MM.1S (cell line): ENCODE results near the gene SSBP2.

Source experiments
- DNase-seq: peaks from one replicate; pipeline ENCODE4 v3.0.0-alpha.2; 2015
- H2AFZ ChIP-seq: fragments of 300-600 bp; sonication (generic); 2 replicates; pipeline ENCODE4 v1.6.0; 2016; ENCODE audit warnings: antibody characterized with exemption, low read length
- H3F3A ChIP-seq: fragments of 300-600 bp; sonication (generic); 2 replicates; pipeline ENCODE4 v1.6.1; 2016; ENCODE audit warnings: mild to moderate bottlenecking, antibody characterized with exemption, low read length, moderate library complexity, mixed read lengths; ENCODE audit not compliant: insufficient read depth
- H3K27ac ChIP-seq: fragments of 300-600 bp; sonication (generic); 2 replicates; pipeline ENCODE4 v1.5.1; 2016; ENCODE audit warnings: mild to moderate bottlenecking, low read length
- H3K27me3 ChIP-seq: fragments of 300-600 bp; sonication (generic); replicated peaks from 2 replicates; pipeline ENCODE4 v1.6.0; 2016; ENCODE audit warnings: low read length; ENCODE audit not compliant: insufficient read depth
- H3K36me3 ChIP-seq: fragments of 300-600 bp; sonication (generic); replicated peaks from 2 replicates; pipeline ENCODE4 v1.6.1; 2016; ENCODE audit warnings: mild to moderate bottlenecking, low read length, mixed read lengths; ENCODE audit not compliant: insufficient read depth
- H3K4me1 ChIP-seq: fragments of 300-600 bp; sonication (generic); 2 replicates; pipeline ENCODE4 v1.6.1; 2016; ENCODE audit warnings: low read length, mixed read lengths
- H3K4me2 ChIP-seq: fragments of 300-600 bp; sonication (generic); 2 replicates; pipeline ENCODE4 v1.6.0; 2016; ENCODE audit warnings: low read depth, low read length
- H3K4me3 ChIP-seq: fragments of 300-600 bp; sonication (generic); 2 replicates; pipeline ENCODE4 v1.5.1; 2016; ENCODE audit warnings: low read length, mixed read lengths
- H3K79me2 ChIP-seq: fragments of 300-600 bp; sonication (generic); 2 replicates; pipeline ENCODE4 v1.6.1; 2016; ENCODE audit warnings: mixed run types, low read length, mixed read lengths
- H3K9ac ChIP-seq: fragments of 300-600 bp; sonication (generic); 2 replicates; pipeline ENCODE4 v1.6.1; 2016; ENCODE audit warnings: low read length, mixed read lengths
- H3K9me2 ChIP-seq: fragments of 300-600 bp; sonication (generic); replicated peaks from 2 replicates; pipeline ENCODE4 v1.6.1; 2016; ENCODE audit warnings: mild to moderate bottlenecking, low read length, mixed read lengths; ENCODE audit not compliant: insufficient read depth
- H3K9me3 ChIP-seq: fragments of 300-600 bp; sonication (generic); replicated peaks from 2 replicates; pipeline ENCODE4 v1.6.1; 2016; ENCODE audit warnings: mild to moderate bottlenecking, low read length, mixed read lengths; ENCODE audit not compliant: insufficient read depth
- H4K20me1 ChIP-seq: fragments of 300-600 bp; sonication (generic); 2 replicates; pipeline ENCODE4 v1.6.1; 2016; ENCODE audit warnings: mild to moderate bottlenecking, low read length, moderate library complexity, mixed read lengths; ENCODE audit not compliant: insufficient read depth
- CTCF ChIP-seq: fragments of 300-600 bp; sonication (generic); IDR thresholded peaks from 2 replicates; pipeline ENCODE4 v1.5.1; 2016; ENCODE audit warnings: antibody characterized with exemption, low read length, mixed read lengths
- EZH2 ChIP-seq: fragments of 300-600 bp; sonication (generic); optimal IDR thresholded peaks from 2 replicates; pipeline ENCODE3; 2017; ENCODE audit warnings: low read depth, mild to moderate bottlenecking, antibody characterized with exemption, low read length, mixed read lengths
- EZH2phosphoT487 ChIP-seq: fragments of 300-600 bp; sonication (generic); IDR thresholded peaks from 2 replicates; pipeline ENCODE4 v1.6.1; 2018; ENCODE audit warnings: antibody characterized with exemption, low read length

The SSBP2 gene

GRCh38 chr5:81469676-81470075 is 281.2 kb downstream of the SSBP2 start:
- TF ChIP-seq EZH2phosphoT487 (no peak), CTCF (no peak), EZH2 (no peak)
- Histone ChIP-seq H3K9me2 (no peaks in the 10 kb centered on the region), H3K36me3 (peaks cover 7% of the 10 kb centered on the region; the same call in 1 of the 2 replicates), H3K4me1 (no peaks in the 10 kb centered on the region), H3K4me2 (no peak overlapping the region), H3K27me3 (no peaks in the 10 kb centered on the region), H2AFZ (no peak overlapping the region), H3K9me3 (no peaks in the 10 kb centered on the region), H3K4me3 (no peak overlapping the region), H3K27ac (no peak overlapping the region), H4K20me1 (no peaks in the 10 kb centered on the region), H3K9ac (no peak overlapping the region), H3F3A (no peaks in the 10 kb centered on the region), H3K79me2 (no peaks in the 10 kb centered on the region)
- DNase-seq = no peak

GRCh38 chr5:81450940-81451339 is 300.0 kb downstream of the SSBP2 start:
- H3K27me3 ChIP-seq = no peaks in the 10 kb centered on the region
- H3K9me2 ChIP-seq = no peaks in the 10 kb centered on the region
- no peak overlapping the region for H3K27ac ChIP-seq
- H3K79me2 ChIP-seq = no peaks in the 10 kb centered on the region
- H3K9ac ChIP-seq = no peak overlapping the region
- H3K9me3 ChIP-seq = no peaks in the 10 kb centered on the region
- H4K20me1 ChIP-seq = no peaks in the 10 kb centered on the region
- no peak for DNase-seq
- H3K4me3 ChIP-seq = no peak overlapping the region
- H3K36me3 ChIP-seq = no peaks in the 10 kb centered on the region
- no peak overlapping the region for H3K4me2 ChIP-seq
- TF ChIP-seq EZH2 = no peak
- TF ChIP-seq EZH2phosphoT487 = no peak
- no peak for TF ChIP-seq CTCF
- H3F3A ChIP-seq = no peaks in the 10 kb centered on the region
- H2AFZ ChIP-seq = no peak overlapping the region
- H3K4me1 ChIP-seq = no peaks in the 10 kb centered on the region

GRCh38 chr5:81435023-81435422 is 315.9 kb downstream of the SSBP2 start:
- H3K9me2 ChIP-seq = no peaks in the 10 kb centered on the region
- no peak overlapping the region for H3K4me2 ChIP-seq
- no peaks in the 10 kb centered on the region for H4K20me1 ChIP-seq
- H3K27me3 ChIP-seq = no peaks in the 10 kb centered on the region
- no peaks in the 10 kb centered on the region for H3K9me3 ChIP-seq
- no peak for DNase-seq
- H3K9ac ChIP-seq = no peak overlapping the region
- no peak for TF ChIP-seq CTCF
- no peak for TF ChIP-seq EZH2phosphoT487
- no peak for TF ChIP-seq EZH2
- H3F3A ChIP-seq = no peaks in the 10 kb centered on the region
- H3K4me1 ChIP-seq = no peaks in the 10 kb centered on the region
- no peak overlapping the region for H3K4me3 ChIP-seq
- H3K79me2 ChIP-seq = no peaks in the 10 kb centered on the region
- H2AFZ ChIP-seq = no peak overlapping the region
- no peaks in the 10 kb centered on the region for H3K36me3 ChIP-seq
- no peak overlapping the region for H3K27ac ChIP-seq

- DNase-seq = no peak
- Histone ChIP-seq H4K20me1 (no peaks in the 10 kb centered on the region), H3K9me3 (no peaks in the 10 kb centered on the region), H3K4me3 (no peak overlapping the region), H3K27ac (no peak overlapping the region), H3F3A (0 out of 2 replicates have a peak, but pooled peaks cover 9% of the 10 kb centered on the region), H3K4me2 (no peak overlapping the region), H3K9me2 (no peaks in the 10 kb centered on the region), H3K9ac (no peak overlapping the region), H3K4me1 (no peaks in the 10 kb centered on the region), H3K79me2 (no peaks in the 10 kb centered on the region), H3K36me3 (no peaks in the 10 kb centered on the region), H3K27me3 (no peaks in the 10 kb centered on the region), H2AFZ (no peak overlapping the region)
- TF ChIP-seq EZH2phosphoT487 (no peak), EZH2 (no peak), CTCF (no peak)
These were observed 320.9 kb downstream of the SSBP2 start for GRCh38 chr5:81429985-81430384.
